ENCODE results near the gene RGS9.

GRCh38 chr17:65195716-65196115 lies 58.5 kb downstream of the RGS9 start:
- TF ChIP-seq CTCF (IDR thresholded peaks at IDR 0.05) (no peak), POLR2A (IDR thresholded peaks at IDR 0.05) (no peak), POLR2AphosphoS5 (IDR thresholded peaks at IDR 0.05; ENCODE audit: insufficient read depth in 1 of 2, low read depth in 1 of 2) (no peak)

All from vagina (tissue), 2 donors.